Upper lobe of left lung (tissue), 6 donors: Measurements from ENCODE around the gene SPOCK3. TPM values are rescaled to one million over a fixed set of nuclear protein-coding genes. Genes with fewer than 3 reads are reported as not detected.
"Not testable (repeated sequence)": the region's sequence is repeated elsewhere in the genome, so short reads cannot be mapped to it uniquely, and the experiment has no call there.

Source experiments
- ATAC-seq, 2 donors: fragments of 200-7000 bp; cut with Tn5 transposase; one replicate each; pipeline ENCODE4 v1.9.1; 2022; ENCODE audit warnings: mild to moderate bottlenecking in 2 of 2, moderate library complexity in 2 of 2; ENCODE audit not compliant: low FRiP score in 2 of 2
- DNase-seq, 2 donors: peaks; one replicate each; pipeline ENCODE4 v3.0.0-alpha.2; 2019 to 2020
- H3K27ac ChIP-seq, 4 donors: fragments of 200-600 bp; sonication (generic); one replicate each; pipeline ENCODE4 v1.5.1; 2016 to 2019
- H3K27me3 ChIP-seq, 4 donors: fragments of 200-600 bp; sonication (generic); one replicate each; pipeline ENCODE4 v1.5.1; 2017 to 2019
- H3K36me3 ChIP-seq, 4 donors: fragments of 200-600 bp; sonication (generic); one replicate each; pipeline ENCODE4 v1.5.1; 2016 to 2019
- H3K4me1 ChIP-seq, 4 donors: fragments of 200-600 bp; sonication (generic); one replicate each; pipeline ENCODE4 v1.5.1; 2018 to 2019
- H3K4me3 ChIP-seq, 4 donors: fragments of 200-600 bp; sonication (generic); one replicate each; pipeline ENCODE4 v1.5.1; 2017 to 2019; ENCODE audit warnings: mild to moderate bottlenecking in 2 of 4, moderate library complexity in 1 of 4
- H3K9me3 ChIP-seq, 4 donors: fragments of 200-600 bp; sonication (generic); one replicate each; pipeline ENCODE4 v1.5.1; 2018 to 2019
- CTCF ChIP-seq, 6 experiments: fragments of 450-650 bp in 4 of 6; fragments of 200-600 bp in 2 of 6; sonication (generic) in 2 of 6; IDR thresholded peaks; one replicate each; pipeline ENCODE4 v1.5.1; 2016 to 2019; ENCODE audit warnings: antibody characterized with exemption in 6 of 6
- EP300 ChIP-seq, 4 donors: sonication (generic); formaldehyde crosslinking; IDR thresholded peaks; one replicate each; pipeline ENCODE4 v1.5.1; 2017; ENCODE audit warnings: antibody characterized with exemption in 4 of 4, control low read depth in 2 of 4
- POLR2A ChIP-seq, 4 donors: fragments of 450-650 bp; IDR thresholded peaks; one replicate each; pipeline ENCODE4 v1.5.1; 2016 to 2017; ENCODE audit warnings: antibody characterized with exemption in 4 of 4, mild to moderate bottlenecking in 2 of 4
- POLR2AphosphoS5 ChIP-seq, 2 donors: sonication (generic); formaldehyde crosslinking; IDR thresholded peaks; one replicate each; pipeline ENCODE4 v1.5.1; 2017; ENCODE audit warnings: antibody characterized with exemption in 2 of 2
- WGBS, 2 donors: methylation state at CpG; one replicate each; pipeline ENCODE4 v1.1.5; 2017 to 2018; 5-methylcytosine and 5-hydroxymethylcytosine counted together
- total RNA-seq, 6 donors: library from RNA; depleted of rRNA in 4 of 6; stranded (reverse); fragments of >200 nt in 4 of 6; gene quantifications; one replicate each; pipeline versions ENCODE4 v1.1.0 to v1.2.1, GENCODE V29; 2016 to 2021
- donor health status: DM: no; HTN: no; CAD: no; lungs with moderate emphysema.
- donor health status: DM: no; HTN: yes; CAD: no; lungs with severe emphysema.

The SPOCK3 gene
- total RNA-seq, 6 donors from 2014 or later = 0.15 to 5.2 (median 0.22) TPM; not detected in 2

GRCh38 chr4:166972071-166972470, 262.2 kb downstream of the SPOCK3 start:
- DNase-seq (no peak), ATAC-seq (no peak)
- TF ChIP-seq POLR2AphosphoS5 (IDR thresholded peaks at IDR 0.05) = no peak
- TF ChIP-seq POLR2A (IDR thresholded peaks at IDR 0.05) = no peak
- TF ChIP-seq CTCF (IDR thresholded peaks at IDR 0.05) = no peak
- TF ChIP-seq EP300 (IDR thresholded peaks at IDR 0.05) = no peak
- no peaks in the 10 kb centered on the region for H3K4me1 ChIP-seq
- 34 to 44% methylated on average over 2 of the region's 2 CpGs for WGBS, 2 donors
- no peak overlapping the region for H3K4me3 ChIP-seq
- H3K27ac ChIP-seq = no peak overlapping the region
- H3K27me3 ChIP-seq = no peaks in the 10 kb centered on the region
- H3K9me3 ChIP-seq = peaks cover 0 to 7% (median 2%) of the 10 kb centered on the region in 4 donors
- H3K36me3 ChIP-seq = no peaks in the 10 kb centered on the region

- not testable (repeated sequence) for H3K27ac ChIP-seq, H3K36me3 ChIP-seq, H3K9me3 ChIP-seq, ATAC-seq, H3K27me3 ChIP-seq, DNase-seq, H3K4me1 ChIP-seq, H3K4me3 ChIP-seq
- WGBS, 2 donors = 62 to 69% methylated on average over 1 of the region's 1 CpG
These were observed 266.1 kb downstream of the SPOCK3 start for GRCh38 chr4:166968219-166968618.

GRCh38 chr4:166965562-166965961, 268.7 kb downstream of the SPOCK3 start:
- no peaks in the 10 kb centered on the region for H3K36me3 ChIP-seq
- peaks cover 0 to 7% (median 2%) of the 10 kb centered on the region in 4 donors for H3K9me3 ChIP-seq
- 91 to 97% methylated on average over 2 of the region's 2 CpGs for WGBS, 2 donors
- ATAC-seq = no peak
- no peak for TF ChIP-seq POLR2A (IDR thresholded peaks at IDR 0.05)
- no peak for TF ChIP-seq CTCF (IDR thresholded peaks at IDR 0.05)
- TF ChIP-seq EP300 (IDR thresholded peaks at IDR 0.05) = no peak
- TF ChIP-seq POLR2AphosphoS5 (IDR thresholded peaks at IDR 0.05) = no peak
- H3K4me3 ChIP-seq = no peak overlapping the region
- no peaks in the 10 kb centered on the region for H3K4me1 ChIP-seq
- H3K27ac ChIP-seq = no peak overlapping the region
- H3K27me3 ChIP-seq = no peaks in the 10 kb centered on the region
- no peak for DNase-seq

- Histone ChIP-seq H3K27ac (no peak overlapping the region), H3K4me3 (no peak overlapping the region), H3K36me3 (no peaks in the 10 kb centered on the region), H3K4me1 (no peaks in the 10 kb centered on the region), H3K9me3 (peaks cover 0 to 2% (median 0%) of the 10 kb centered on the region in 4 donors), H3K27me3 (no peaks in the 10 kb centered on the region)
- WGBS, 2 donors = 68 to 77% methylated on average over 1 of the region's 1 CpG
- TF ChIP-seq CTCF (IDR thresholded peaks at IDR 0.05) (no peak), EP300 (IDR thresholded peaks at IDR 0.05) (no peak), POLR2A (IDR thresholded peaks at IDR 0.05) (no peak), POLR2AphosphoS5 (IDR thresholded peaks at IDR 0.05) (no peak)
- DNase-seq = no peak
- ATAC-seq = no peak
These were observed 276.8 kb downstream of the SPOCK3 start for GRCh38 chr4:166957451-166957850.

- no peak for TF ChIP-seq EP300 (IDR thresholded peaks at IDR 0.05)
- TF ChIP-seq POLR2A (IDR thresholded peaks at IDR 0.05) = no peak
- TF ChIP-seq CTCF (IDR thresholded peaks at IDR 0.05) = no peak
- no peak for TF ChIP-seq POLR2AphosphoS5 (IDR thresholded peaks at IDR 0.05)
- no peak for DNase-seq
- WGBS, 2 donors = 72 to 77% methylated on average over 2 of the region's 2 CpGs
- no peaks in the 10 kb centered on the region for H3K27me3 ChIP-seq
- H3K9me3 ChIP-seq = peaks cover 0 to 2% (median 0%) of the 10 kb centered on the region in 4 donors
- ATAC-seq = no peak
- H3K27ac ChIP-seq = no peak overlapping the region
- no peaks in the 10 kb centered on the region for H3K4me1 ChIP-seq
- no peak overlapping the region for H3K4me3 ChIP-seq
- no peaks in the 10 kb centered on the region for H3K36me3 ChIP-seq
These were observed 277.8 kb downstream of the SPOCK3 start for GRCh38 chr4:166956484-166956883.
